Osteoblast (primary cell): ENCODE measurements around the gene DOCK1. TPM values are rescaled to one million over a fixed set of nuclear protein-coding genes. Genes with fewer than 3 reads are reported as not detected.

Experiments used
- DNase-seq: peaks from one replicate; pipeline ENCODE4 v3.0.0; 2011; ENCODE audit warnings: low spot score, mixed read lengths; ENCODE audit not compliant: insufficient read length; ENCODE audit errors: missing footprints
- H2AFZ ChIP-seq: 2 replicates; pipeline ENCODE4 v1.6.0; 2011; ENCODE audit warnings: mild to moderate bottlenecking, low read length
- H3K27ac ChIP-seq: 2 replicates; pipeline ENCODE4 v1.5.1; 2011; ENCODE audit warnings: mild to moderate bottlenecking, low read depth, low read length, moderate library complexity
- H3K27me3 ChIP-seq: 2 replicates; pipeline ENCODE4 v1.6.0; 2012; ENCODE audit warnings: mild to moderate bottlenecking, control low read depth, inconsistent platforms, low read length, moderate library complexity; ENCODE audit not compliant: insufficient read depth
- H3K36me3 ChIP-seq: 2 replicates; pipeline ENCODE4 v1.5.1; 2011; ENCODE audit warnings: mild to moderate bottlenecking, low read length, control low read depth, moderate library complexity; ENCODE audit not compliant: insufficient read depth
- H3K4me1 ChIP-seq: 2 replicates; pipeline ENCODE4 v1.5.1; 2011; ENCODE audit warnings: mild to moderate bottlenecking, low read length, control low read depth, moderate library complexity; ENCODE audit not compliant: insufficient read depth
- H3K4me2 ChIP-seq: 2 replicates; pipeline ENCODE4 v1.6.0; 2011; ENCODE audit warnings: mild to moderate bottlenecking, low read length; ENCODE audit not compliant: insufficient read depth
- H3K4me3 ChIP-seq: fragments of 200-600 bp; sonication (generic); 3 replicates; pipeline ENCODE4 v1.5.1; 2012; ENCODE audit warnings: mild to moderate bottlenecking, low read length, inconsistent platforms; ENCODE audit not compliant: insufficient read depth
- H3K79me2 ChIP-seq: 2 replicates; pipeline ENCODE4 v1.6.0; 2012; ENCODE audit warnings: mild to moderate bottlenecking, low read length, control low read depth, inconsistent platforms; ENCODE audit not compliant: insufficient read depth
- H3K9me3 ChIP-seq: 2 replicates; pipeline ENCODE4 v1.5.1; 2011; ENCODE audit warnings: low read depth, low read length, control low read depth
- H4K20me1 ChIP-seq: 2 replicates; pipeline ENCODE4 v1.6.0; 2012; ENCODE audit warnings: mild to moderate bottlenecking, low read length, control low read depth; ENCODE audit not compliant: insufficient read depth
- CTCF ChIP-seq: IDR thresholded peaks from 2 replicates; pipeline ENCODE4 v1.5.1; 2011; ENCODE audit warnings: mild to moderate bottlenecking, low read depth, low read length, moderate library complexity; ENCODE audit errors: extremely low read depth
- total RNA-seq: library from RNA; depleted of rRNA; stranded (reverse); fragments of >200 nt; gene quantifications from 2 replicates; pipeline ENCODE4 v1.2.3, GENCODE V29; 2012

The DOCK1 gene
- total RNA-seq, 1 donor, result 80.3 TPM

GRCh38 chr10:127216274-127216673, 311.0 kb downstream of the DOCK1 start:
- no peak overlapping the region for H3K4me3 ChIP-seq
- no peak overlapping the region for H3K27ac ChIP-seq
- H3K9me3 ChIP-seq, result no peaks in the 10 kb centered on the region
- H3K4me1 ChIP-seq, result peaks cover 2% of the 10 kb centered on the region
- no peak overlapping the region for H3K4me2 ChIP-seq
- H3K27me3 ChIP-seq, result no peaks in the 10 kb centered on the region
- no peaks in the 10 kb centered on the region for H3K36me3 ChIP-seq
- no peak overlapping the region for H2AFZ ChIP-seq
- peaks cover 8% of the 10 kb centered on the region for H4K20me1 ChIP-seq
- no peak for DNase-seq
- peaks cover 2% of the 10 kb centered on the region for H3K79me2 ChIP-seq
- TF ChIP-seq CTCF, result no peak

DNA sequence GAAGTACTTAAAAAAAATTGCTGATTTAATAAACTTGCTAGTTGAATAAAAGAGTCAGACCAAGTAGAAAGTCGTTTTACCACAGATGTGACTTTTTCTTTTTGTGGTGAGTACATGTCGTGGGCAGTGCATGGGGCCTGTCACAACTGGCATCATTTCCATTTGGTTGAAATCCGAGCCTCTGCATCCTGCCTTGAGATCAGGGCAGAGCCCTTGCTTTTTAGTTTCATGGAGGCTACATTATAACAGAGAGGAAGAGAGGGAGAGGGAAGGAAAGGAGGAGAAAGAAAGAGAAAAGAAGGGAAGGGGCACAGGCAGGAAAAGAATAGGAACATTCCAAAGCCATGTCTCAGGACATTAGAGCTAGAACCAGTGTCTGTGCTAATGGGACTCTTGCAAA, 311.6 kb downstream of the DOCK1 start:
- peaks cover 2% of the 10 kb centered on the region for H3K79me2 ChIP-seq
- H4K20me1 ChIP-seq, result peaks cover 8% of the 10 kb centered on the region
- no peak overlapping the region for H3K27ac ChIP-seq
- H3K36me3 ChIP-seq, result no peaks in the 10 kb centered on the region
- no peak for TF ChIP-seq CTCF
- H2AFZ ChIP-seq, result no peak overlapping the region
- no peak overlapping the region for H3K4me3 ChIP-seq
- H3K4me2 ChIP-seq, result no peak overlapping the region
- H3K27me3 ChIP-seq, result no peaks in the 10 kb centered on the region
- DNase-seq, result no peak
- peaks cover 2% of the 10 kb centered on the region for H3K4me1 ChIP-seq
- H3K9me3 ChIP-seq, result no peaks in the 10 kb centered on the region

DNA sequence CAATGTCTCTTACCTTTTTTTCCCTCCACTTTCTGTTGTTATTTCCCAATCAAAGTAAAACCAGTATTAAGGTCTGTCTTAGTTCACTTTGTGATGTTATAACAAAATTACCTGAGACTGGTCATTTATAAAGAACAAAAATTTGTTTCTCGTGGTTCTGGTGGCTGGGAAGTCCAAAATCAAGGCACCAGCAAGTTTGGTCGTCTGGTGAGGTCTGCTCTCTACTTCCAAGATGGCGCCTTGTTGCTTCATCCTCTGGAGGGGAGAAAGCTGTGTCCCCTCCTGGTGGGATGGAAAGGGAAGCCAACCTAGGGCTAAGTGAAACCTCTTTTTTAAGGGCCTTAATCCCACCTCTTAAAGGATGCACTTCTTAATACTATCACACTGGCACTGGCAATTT, 313.4 kb downstream of the DOCK1 start:
- DNase-seq, result no peak
- Histone ChIP-seq H4K20me1 (peaks cover 8% of the 10 kb centered on the region), H3K79me2 (peaks cover 2% of the 10 kb centered on the region), H3K4me3 (no peak overlapping the region), H3K27me3 (no peaks in the 10 kb centered on the region), H3K36me3 (no peaks in the 10 kb centered on the region), H3K4me1 (peaks cover 2% of the 10 kb centered on the region), H3K9me3 (no peaks in the 10 kb centered on the region), H3K4me2 (no peak overlapping the region), H2AFZ (no peak overlapping the region), H3K27ac (no peak overlapping the region)
- no peak for TF ChIP-seq CTCF

- H3K79me2 ChIP-seq, result peaks cover 2% of the 10 kb centered on the region
- DNase-seq, result no peak
- no peaks in the 10 kb centered on the region for H3K36me3 ChIP-seq
- no peak for TF ChIP-seq CTCF
- H3K4me1 ChIP-seq, result peaks cover 2% of the 10 kb centered on the region
- H3K4me3 ChIP-seq, result no peak overlapping the region
- no peaks in the 10 kb centered on the region for H3K9me3 ChIP-seq
- peaks cover 12% of the 10 kb centered on the region for H4K20me1 ChIP-seq
- no peak overlapping the region for H3K27ac ChIP-seq
- no peak overlapping the region for H3K4me2 ChIP-seq
- no peaks in the 10 kb centered on the region for H3K27me3 ChIP-seq
- no peak overlapping the region for H2AFZ ChIP-seq
Observed at GRCh38 chr10:127221281-127221680, 316.1 kb downstream of the DOCK1 start.
